ENCODE results near the gene SCN5A.

- TF ChIP-seq CTCF (IDR thresholded peaks at IDR 0.05; ENCODE audit: low read depth, low read length) (no peak), POLR2A (IDR thresholded peaks at IDR 0.05; ENCODE audit: extremely low read depth, insufficient read length) (no peak)
Measured at GRCh38 chr3:38648659-38649499, 608 bp downstream of the SCN5A start.
